Type B pancreatic cell (in vitro differentiated cells): ENCODE results near the gene INPP5A. TPM values are rescaled to one million over a fixed set of nuclear protein-coding genes. Genes with fewer than 3 reads are reported as not detected.

ENCODE experiments used
- DNase-seq: peaks from one replicate; pipeline ENCODE4 v3.0.0; 2021; ENCODE audit warnings: mixed read lengths; ENCODE audit not compliant: unreplicated experiment; ENCODE audit errors: extremely low spot score
- H3K27ac Mint-ChIP-seq: 2 replicates; pipeline ENCODE4 v1.8.0; 2021; ENCODE audit warnings: mild to moderate bottlenecking, mixed read lengths
- H3K27me3 Mint-ChIP-seq: 2 replicates; pipeline ENCODE4 v1.8.0; 2021; ENCODE audit warnings: mixed read lengths
- H3K36me3 Mint-ChIP-seq: 2 replicates; pipeline ENCODE4 v1.8.0; 2021; ENCODE audit warnings: mixed read lengths
- H3K4me1 Mint-ChIP-seq: one replicate; pipeline ENCODE4 v1.8.0; 2021; ENCODE audit warnings: mixed read lengths; ENCODE audit not compliant: unreplicated experiment
- H3K4me3 Mint-ChIP-seq: 2 replicates; pipeline ENCODE4 v1.8.0; 2021; ENCODE audit warnings: mild to moderate bottlenecking, mixed read lengths
- H3K9me3 Mint-ChIP-seq: 2 replicates; pipeline ENCODE4 v1.8.0; 2021; ENCODE audit warnings: mixed read lengths
- total RNA-seq: library from RNA; stranded (reverse); gene quantifications from 2 replicates; pipeline ENCODE4 v1.2.1, GENCODE V29; 2021; ENCODE audit warnings: low replicate concordance
- TF ChIP-seq, protein P1 (sequence below): fragments of 200-600 bp; sonication (generic); conservative IDR thresholded peaks from 2 replicates; pipeline ENCODE4 v1.5.0; 2021; ENCODE audit warnings: antibody characterized with exemption, mild to moderate bottlenecking

The INPP5A gene
- total RNA-seq, 1 donor from 2014 or later: 26.6 TPM

DNA sequence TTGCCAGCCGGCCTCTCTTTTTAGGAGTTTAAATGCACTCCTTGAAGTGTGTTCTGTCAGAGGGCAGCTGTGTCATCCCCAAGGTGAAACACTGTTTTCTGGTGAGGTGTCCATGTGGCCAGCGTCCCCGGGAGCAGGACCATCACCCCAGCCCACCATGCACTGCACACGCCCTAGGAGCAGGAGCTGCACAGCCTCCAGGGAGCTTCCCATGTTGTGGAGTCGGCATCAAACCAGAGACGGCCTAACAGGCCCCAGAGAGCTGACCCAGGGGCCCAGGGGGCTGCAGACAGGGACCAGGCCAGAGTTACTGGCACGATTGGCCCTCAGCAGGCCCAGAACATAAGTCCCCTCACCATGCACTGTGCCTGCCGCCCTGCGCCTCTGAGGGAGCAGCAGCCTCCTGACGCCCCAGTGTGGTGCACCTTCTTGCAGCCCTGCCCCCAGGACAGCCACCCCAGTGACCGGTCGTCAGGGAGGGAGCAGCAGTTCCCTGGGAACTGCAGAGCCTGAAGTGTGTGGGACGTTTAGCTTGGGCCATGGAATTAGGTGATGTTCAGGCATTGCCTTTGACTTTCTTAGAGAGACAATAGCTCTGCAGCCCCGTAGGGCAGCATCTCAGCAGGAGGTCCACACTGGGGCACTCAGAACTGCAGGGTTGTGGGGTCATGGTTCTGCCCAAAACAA is 150.4 kb downstream of the INPP5A start:
- DNase-seq: peak; percentile 67
- H3K9me3 Mint-ChIP-seq: peaks cover 3% of the 10 kb centered on the region
- no peaks in the 10 kb centered on the region for H3K4me1 Mint-ChIP-seq
- H3K36me3 Mint-ChIP-seq: peaks cover 20% of the 10 kb centered on the region
- no peak overlapping the region for H3K27ac Mint-ChIP-seq
- H3K27me3 Mint-ChIP-seq: peaks cover 11% of the 10 kb centered on the region
- TF ChIP-seq, protein P1, sequence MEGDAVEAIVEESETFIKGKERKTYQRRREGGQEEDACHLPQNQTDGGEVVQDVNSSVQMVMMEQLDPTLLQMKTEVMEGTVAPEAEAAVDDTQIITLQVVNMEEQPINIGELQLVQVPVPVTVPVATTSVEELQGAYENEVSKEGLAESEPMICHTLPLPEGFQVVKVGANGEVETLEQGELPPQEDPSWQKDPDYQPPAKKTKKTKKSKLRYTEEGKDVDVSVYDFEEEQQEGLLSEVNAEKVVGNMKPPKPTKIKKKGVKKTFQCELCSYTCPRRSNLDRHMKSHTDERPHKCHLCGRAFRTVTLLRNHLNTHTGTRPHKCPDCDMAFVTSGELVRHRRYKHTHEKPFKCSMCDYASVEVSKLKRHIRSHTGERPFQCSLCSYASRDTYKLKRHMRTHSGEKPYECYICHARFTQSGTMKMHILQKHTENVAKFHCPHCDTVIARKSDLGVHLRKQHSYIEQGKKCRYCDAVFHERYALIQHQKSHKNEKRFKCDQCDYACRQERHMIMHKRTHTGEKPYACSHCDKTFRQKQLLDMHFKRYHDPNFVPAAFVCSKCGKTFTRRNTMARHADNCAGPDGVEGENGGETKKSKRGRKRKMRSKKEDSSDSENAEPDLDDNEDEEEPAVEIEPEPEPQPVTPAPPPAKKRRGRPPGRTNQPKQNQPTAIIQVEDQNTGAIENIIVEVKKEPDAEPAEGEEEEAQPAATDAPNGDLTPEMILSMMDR: no peak
- H3K4me3 Mint-ChIP-seq: no peak overlapping the region

DNA sequence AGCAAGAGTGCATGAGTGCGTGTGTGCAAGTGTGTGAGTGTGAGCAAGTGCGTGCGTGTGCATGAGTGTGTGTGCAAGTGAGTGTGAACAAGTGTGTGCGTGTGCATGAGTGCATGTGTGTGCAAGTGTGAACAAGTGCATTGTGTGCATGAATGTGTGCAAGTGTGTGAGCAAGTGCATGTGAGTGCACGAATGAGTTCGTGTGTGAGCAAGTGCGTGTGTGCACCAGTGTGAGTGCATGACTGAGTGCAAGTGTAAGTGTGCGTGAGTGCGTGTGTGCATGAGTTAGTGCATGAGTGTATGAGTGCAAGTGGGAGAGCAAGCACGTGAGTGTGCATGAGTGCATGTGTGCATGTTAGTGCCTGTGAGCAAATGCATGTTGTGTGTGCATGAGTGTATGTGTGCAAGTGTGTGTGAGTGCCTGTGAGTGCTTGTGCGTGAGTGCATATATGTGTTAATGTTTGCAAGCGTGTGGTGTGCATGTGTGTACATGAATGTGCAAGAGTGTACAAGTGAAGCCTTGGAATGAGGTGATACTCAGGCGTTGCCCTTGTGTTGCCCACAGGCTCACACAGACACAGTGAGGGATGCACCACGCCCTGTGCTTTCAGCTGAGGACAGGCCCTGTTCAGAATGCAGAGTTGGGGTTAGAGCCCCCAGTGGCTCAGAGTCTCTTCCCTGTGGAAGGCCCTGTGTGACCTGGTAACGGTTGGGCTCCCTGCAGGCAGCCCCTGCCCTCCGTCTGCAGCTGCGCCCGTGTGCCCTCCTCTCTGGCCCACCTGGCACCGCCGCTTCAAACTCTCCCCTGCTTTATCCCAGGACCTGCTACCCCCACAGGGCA is 151.2 kb downstream of the INPP5A start:
- Mint-ChIP-seq H3K9me3 (peaks cover 3% of the 10 kb centered on the region), H3K4me1 (no peaks in the 10 kb centered on the region), H3K27me3 (peaks cover 11% of the 10 kb centered on the region), H3K4me3 (no peak overlapping the region), H3K27ac (no peak overlapping the region), H3K36me3 (peaks cover 20% of the 10 kb centered on the region)
- peak; percentile 40 for DNase-seq
- TF ChIP-seq, protein P1: no peak

DNA sequence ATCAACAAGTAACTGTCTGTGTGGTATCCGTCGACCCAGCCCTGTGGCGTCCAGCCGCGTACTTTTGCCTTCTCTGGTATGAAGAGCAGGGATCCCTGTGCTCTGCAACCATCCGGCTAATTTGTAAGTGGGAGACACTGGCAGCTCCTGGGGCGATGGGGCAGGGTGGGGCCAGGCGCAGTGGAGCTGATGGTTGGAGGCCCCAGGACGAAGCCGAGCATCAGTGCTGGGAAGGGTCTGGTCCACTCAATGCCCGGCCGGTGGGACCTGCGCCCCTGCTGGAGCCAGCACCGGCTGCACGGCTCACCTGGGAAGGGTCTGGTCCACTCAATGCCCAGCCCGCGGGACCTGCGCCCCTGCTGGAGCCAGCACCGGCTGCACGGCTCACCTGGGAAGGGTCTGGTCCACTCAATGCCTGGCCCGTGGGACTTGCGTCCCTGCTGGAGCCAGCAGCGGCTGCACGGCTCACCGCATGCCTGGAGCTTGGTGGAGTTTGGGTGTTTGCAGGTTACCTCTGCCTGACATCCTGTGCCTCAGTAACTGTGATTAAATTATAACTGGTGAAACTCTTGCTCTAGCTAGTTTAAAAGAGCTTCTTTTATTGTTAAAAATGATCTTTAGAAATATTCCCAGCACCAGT is 152.3 kb downstream of the INPP5A start:
- Mint-ChIP-seq H3K9me3 (peaks cover 8% of the 10 kb centered on the region), H3K27ac (no peak overlapping the region), H3K36me3 (peaks cover 18% of the 10 kb centered on the region), H3K27me3 (peaks cover 11% of the 10 kb centered on the region), H3K4me1 (no peaks in the 10 kb centered on the region), H3K4me3 (no peak overlapping the region)
- TF ChIP-seq, protein P1: no peak
- DNase-seq: peak; percentile 60

DNA sequence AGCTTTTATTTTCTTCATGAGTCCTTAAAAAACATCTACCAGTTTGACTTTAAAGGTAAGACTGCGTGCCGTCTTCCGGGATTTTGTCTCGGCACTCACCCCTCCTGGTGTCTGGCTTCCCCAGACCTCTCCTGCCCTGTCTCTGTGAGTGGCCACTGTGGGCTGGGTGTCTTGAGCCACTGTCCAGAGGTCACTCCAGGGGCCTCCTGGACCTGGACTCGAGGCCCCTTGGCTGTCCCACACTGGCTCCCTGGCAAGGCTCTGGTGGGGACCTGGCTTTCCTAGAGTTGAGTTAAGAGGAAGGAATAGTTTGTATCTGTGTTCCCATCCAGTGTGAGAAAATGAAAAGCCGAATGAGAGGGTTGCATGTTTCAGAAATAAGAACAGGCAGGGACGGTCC is 152.8 kb downstream of the INPP5A start:
- Mint-ChIP-seq H3K27ac (no peak overlapping the region), H3K9me3 (peaks cover 11% of the 10 kb centered on the region), H3K4me3 (no peak overlapping the region), H3K4me1 (no peaks in the 10 kb centered on the region), H3K27me3 (peaks cover 13% of the 10 kb centered on the region), H3K36me3 (peaks cover 22% of the 10 kb centered on the region)
- TF ChIP-seq, protein P1: no peak
- peak; percentile 29 for DNase-seq

DNA sequence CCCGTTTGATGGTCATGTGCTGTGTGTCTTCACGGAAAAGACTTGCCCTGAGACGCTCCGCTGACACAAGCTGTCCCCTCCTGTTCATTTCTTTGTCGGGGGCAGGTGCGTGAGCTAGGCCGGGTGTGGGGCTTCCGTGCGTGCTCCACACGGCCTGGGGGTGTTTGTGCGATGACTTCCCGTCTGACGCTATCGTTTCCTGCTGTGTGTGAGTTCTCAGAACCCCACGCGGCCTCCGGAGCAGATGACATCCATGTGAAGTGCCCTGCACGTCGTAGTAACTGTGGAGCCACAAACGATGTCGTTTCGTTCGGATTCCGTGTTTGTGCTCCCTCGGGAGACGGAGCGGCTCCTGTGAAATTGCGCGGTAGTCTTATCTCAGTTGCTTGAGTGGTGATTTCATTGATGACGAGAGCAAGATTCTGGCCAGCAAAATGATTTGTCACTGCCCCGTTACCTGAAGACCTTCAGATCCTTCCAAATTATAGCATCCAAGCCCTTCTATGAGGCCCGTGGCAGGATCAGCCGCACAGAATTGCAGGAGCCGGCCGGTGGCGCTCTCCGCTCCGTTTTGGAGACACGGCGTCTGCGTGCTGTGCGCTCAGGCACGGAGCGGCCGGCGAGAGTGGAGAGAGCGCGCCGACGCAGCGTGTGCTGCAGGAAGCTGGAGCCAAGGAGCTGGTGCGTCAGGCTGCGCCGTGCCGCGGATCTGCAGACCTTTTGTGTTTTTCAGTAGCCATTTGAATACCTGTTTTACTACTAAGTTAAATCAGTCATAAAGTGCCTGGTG is 153.4 kb downstream of the INPP5A start:
- H3K9me3 Mint-ChIP-seq: peaks cover 11% of the 10 kb centered on the region
- no peak overlapping the region for H3K4me3 Mint-ChIP-seq
- DNase-seq: peak; percentile 58

More for the DNA sequence above, 153.4 kb downstream of the INPP5A start:
- TF ChIP-seq, protein P1: no peak
- H3K27me3 Mint-ChIP-seq: peaks cover 13% of the 10 kb centered on the region
- H3K36me3 Mint-ChIP-seq: peaks cover 22% of the 10 kb centered on the region
- no peak overlapping the region for H3K27ac Mint-ChIP-seq
- H3K4me1 Mint-ChIP-seq: no peaks in the 10 kb centered on the region
